Body of pancreas (tissue), 4 donors: ENCODE data around the gene WDR93. TPM values are rescaled to one million over a fixed set of nuclear protein-coding genes. Genes with fewer than 3 reads are reported as not detected.
A peak's percentile ranks its signal among the peaks of the same experiment; 100 is the strongest.

Source experiments
- ATAC-seq: fragments of 150-250 bp; one replicate; pipeline ENCODE4 v1.9.1; 2016
- DNase-seq, 4 donors: peaks; one replicate each; pipeline ENCODE4 v3.0.0-alpha.2; 2019
- H3K27ac ChIP-seq, 4 donors: fragments of 200-600 bp; sonication (generic); 1 replicate in 3 of 4; 2 replicates in 1 of 4; pipeline versions ENCODE4 v1.5.1 to v1.6.1; 2016 to 2019; ENCODE audit warnings: mild to moderate bottlenecking in 1 of 4, mixed read lengths in 1 of 4, moderate library complexity in 1 of 4
- H3K27me3 ChIP-seq, 2 donors: fragments of 200-600 bp; sonication (generic); one replicate each; pipeline ENCODE4 v1.6.0; 2016; ENCODE audit warnings: mild to moderate bottlenecking in 1 of 2
- H3K36me3 ChIP-seq, 2 donors: fragments of 200-600 bp; sonication (generic); replicated peaks in 1 of 2; 2 replicates each; pipeline ENCODE4 v1.5.1; 2016; ENCODE audit warnings: low read depth in 2 of 2; ENCODE audit not compliant: insufficient read depth in 1 of 2
- H3K4me1 ChIP-seq: fragments of 200-600 bp; sonication (generic); one replicate; pipeline ENCODE4 v1.6.0; 2016
- H3K4me3 ChIP-seq, 2 donors: fragments of 200-600 bp; sonication (generic); 1 replicate in 1 of 2; 2 replicates in 1 of 2; pipeline ENCODE4 v1.5.1; 2016 to 2019
- H3K9me3 ChIP-seq, 3 donors: fragments of 200-600 bp; sonication (generic); 1 replicate in 2 of 3; 2 replicates in 1 of 3; pipeline ENCODE4 v1.5.1; 2016
- CTCF ChIP-seq, 7 experiments: fragments of 450-650 bp in 4 of 7; fragments of 200-600 bp in 3 of 7; sonication (generic) in 3 of 7; IDR thresholded peaks; one replicate each; pipeline ENCODE4 v1.5.1; 2016 to 2019; ENCODE audit warnings: antibody characterized with exemption in 7 of 7
- POLR2A ChIP-seq, 3 donors: fragments of 450-650 bp; IDR thresholded peaks; one replicate each; pipeline ENCODE4 v1.6.1; 2016; ENCODE audit warnings: antibody characterized with exemption in 3 of 3, mild to moderate bottlenecking in 2 of 3
- WGBS, 2 donors: methylation state at CpG; one replicate each; pipeline ENCODE4 v1.1.5; 2017; 5-methylcytosine and 5-hydroxymethylcytosine counted together
- intact Hi-C: fragments of 100-400 bp; cut with DNase I; formaldehyde crosslinking; loops from one replicate; pipeline ENCODE4 v1.15.1; 2023
- total RNA-seq, 2 donors: library from RNA; depleted of rRNA; stranded (reverse); fragments of >200 nt; gene quantifications; one replicate each; pipeline ENCODE4 v1.1.0, GENCODE V29; 2016

The WDR93 gene
- total RNA-seq, 2 donors from 2014 or later, result 0.66 TPM; not detected in 1

GRCh38 chr15:89776274-89777072, 85.9 kb downstream of the WDR93 start, which contains the start of gene MESP2:
TSS of gene MESP2 (plus strand) at chr15:89776332. CDS start at chr15:89776358, 26 bp downstream.
- TF ChIP-seq CTCF (IDR thresholded peaks at IDR 0.05) (peak in 4 of 7 experiments; percentile 44 to 63 (median 50)), POLR2A (IDR thresholded peaks at IDR 0.05) (peak in 1 of 3 donors; percentile 27)
- no peak within 1 kb of the TSS for H3K4me3 ChIP-seq
- peaks cover 31% of the 10 kb centered on the region for H3K4me1 ChIP-seq
- H3K9me3 ChIP-seq, result no peaks in the 10 kb centered on the region
- H3K27ac ChIP-seq, result peak within 1 kb of the TSS in 3 of 4 donors; percentile 20 to 56 (median 53)
- intact Hi-C loops, result no loop called here
- no peaks in the 10 kb centered on the region for H3K36me3 ChIP-seq
- no peaks in the 10 kb centered on the region for H3K27me3 ChIP-seq
- 12 to 55% methylated on average over 9 to 67 of the region's 82 CpGs for WGBS, 2 donors
- peak; percentile 93 for ATAC-seq
- DNase-seq, result peak; percentile 85 to 89 (median 88)

- TF ChIP-seq CTCF (IDR thresholded peaks at IDR 0.05) (no peak), POLR2A (IDR thresholded peaks at IDR 0.05) (no peak)
- Histone ChIP-seq H3K36me3 (no peaks in the 10 kb centered on the region), H3K4me1 (peaks cover 35% of the 10 kb centered on the region), H3K27ac (no peak overlapping the region), H3K27me3 (no peaks in the 10 kb centered on the region), H3K9me3 (no peaks in the 10 kb centered on the region), H3K4me3 (no peak overlapping the region)
- WGBS, 2 donors, result 80 to 81% methylated on average over 22 to 23 of the region's 25 CpGs
- DNase-seq, result no peak
- no peak for ATAC-seq
- intact Hi-C loops, result no loop called here
Measured at GRCh38 chr15:89777073-89777751, 86.6 kb downstream of the WDR93 start.

GRCh38 chr15:89777782-89778380, 87.3 kb downstream of the WDR93 start:
- no peak overlapping the region for H3K4me3 ChIP-seq
- intact Hi-C loops, result no loop called here
- H3K36me3 ChIP-seq, result no peaks in the 10 kb centered on the region
- 93 to 94% methylated on average over 8 to 10 of the region's 10 CpGs for WGBS, 2 donors
- ATAC-seq (no peak), DNase-seq (peak in 1 of 4 donors; percentile 15)
- H3K27ac ChIP-seq, result no peak overlapping the region
- TF ChIP-seq POLR2A (IDR thresholded peaks at IDR 0.05) (no peak), CTCF (IDR thresholded peaks at IDR 0.05) (no peak)
- H3K4me1 ChIP-seq, result peaks cover 35% of the 10 kb centered on the region
- no peaks in the 10 kb centered on the region for H3K9me3 ChIP-seq
- H3K27me3 ChIP-seq, result no peaks in the 10 kb centered on the region

- TF ChIP-seq CTCF (IDR thresholded peaks at IDR 0.05) (no peak), POLR2A (IDR thresholded peaks at IDR 0.05) (no peak)
- Histone ChIP-seq H3K27ac (no peak overlapping the region), H3K9me3 (no peaks in the 10 kb centered on the region), H3K27me3 (no peaks in the 10 kb centered on the region), H3K4me3 (no peak overlapping the region), H3K36me3 (no peaks in the 10 kb centered on the region), H3K4me1 (peaks cover 37% of the 10 kb centered on the region)
- ATAC-seq (no peak), DNase-seq (no peak)
- intact Hi-C loops, result no loop called here
- WGBS, 2 donors, result 91 to 96% methylated on average over 3 to 4 of the region's 4 CpGs
Measured at GRCh38 chr15:89778861-89779260, 88.2 kb downstream of the WDR93 start.
